ENCODE measurements around the gene ZNF414.

DNA sequence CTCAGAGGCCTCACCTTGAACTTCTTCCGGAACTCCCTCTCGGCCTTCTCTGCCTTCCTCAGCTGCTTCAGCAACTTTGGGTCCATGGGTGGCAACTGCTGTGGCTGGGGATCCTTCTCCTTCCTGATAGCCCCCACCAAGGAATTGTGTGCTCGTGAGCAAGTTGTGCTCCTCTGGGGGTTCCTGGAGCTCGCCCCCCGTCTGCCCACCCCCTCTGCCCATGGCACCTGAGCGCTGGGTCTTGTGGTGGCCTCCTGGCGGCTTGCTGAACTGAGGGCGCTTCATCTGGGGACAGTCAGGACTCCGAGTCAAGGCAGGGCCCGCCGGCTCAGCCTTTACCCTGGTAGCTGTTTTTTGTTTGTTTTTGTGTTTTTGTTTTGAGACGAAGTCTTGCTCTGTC, 23.1 kb downstream of the ZNF414 start:
- no peak for TF ChIP-seq RARB (CRISPR knock-in tag; IDR thresholded peaks at IDR 0.05)
- no peak for TF ChIP-seq POLR2A (IDR thresholded peaks at IDR 0.05; ENCODE audit: low read length)
- TF ChIP-seq RAD21 (conservative IDR thresholded peaks at IDR 0.05 in 1 of 2, IDR thresholded peaks at IDR 0.05 in 1 of 2), result no peak
- TF ChIP-seq, protein P1, sequence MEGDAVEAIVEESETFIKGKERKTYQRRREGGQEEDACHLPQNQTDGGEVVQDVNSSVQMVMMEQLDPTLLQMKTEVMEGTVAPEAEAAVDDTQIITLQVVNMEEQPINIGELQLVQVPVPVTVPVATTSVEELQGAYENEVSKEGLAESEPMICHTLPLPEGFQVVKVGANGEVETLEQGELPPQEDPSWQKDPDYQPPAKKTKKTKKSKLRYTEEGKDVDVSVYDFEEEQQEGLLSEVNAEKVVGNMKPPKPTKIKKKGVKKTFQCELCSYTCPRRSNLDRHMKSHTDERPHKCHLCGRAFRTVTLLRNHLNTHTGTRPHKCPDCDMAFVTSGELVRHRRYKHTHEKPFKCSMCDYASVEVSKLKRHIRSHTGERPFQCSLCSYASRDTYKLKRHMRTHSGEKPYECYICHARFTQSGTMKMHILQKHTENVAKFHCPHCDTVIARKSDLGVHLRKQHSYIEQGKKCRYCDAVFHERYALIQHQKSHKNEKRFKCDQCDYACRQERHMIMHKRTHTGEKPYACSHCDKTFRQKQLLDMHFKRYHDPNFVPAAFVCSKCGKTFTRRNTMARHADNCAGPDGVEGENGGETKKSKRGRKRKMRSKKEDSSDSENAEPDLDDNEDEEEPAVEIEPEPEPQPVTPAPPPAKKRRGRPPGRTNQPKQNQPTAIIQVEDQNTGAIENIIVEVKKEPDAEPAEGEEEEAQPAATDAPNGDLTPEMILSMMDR (IDR thresholded peaks at IDR 0.05), result no peak
- no peak for TF ChIP-seq NFE2L2 (conservative IDR thresholded peaks at IDR 0.05; ENCODE audit: low read length)
- TF ChIP-seq ESRRA (IDR thresholded peaks at IDR 0.05; ENCODE audit: borderline replicate concordance, low read length), result no peak
- no peak for TF ChIP-seq PHF8 (IDR thresholded peaks at IDR 0.05; ENCODE audit: borderline replicate concordance, low read depth)
- no peak for TF ChIP-seq JUNB (IDR thresholded peaks at IDR 0.05)
- TF ChIP-seq CBX8 (IDR thresholded peaks at IDR 0.05), result no peak
- no peak for TF ChIP-seq TP53 (CRISPR knock-in tag; IDR thresholded peaks at IDR 0.05)
- TF ChIP-seq, protein P2, sequence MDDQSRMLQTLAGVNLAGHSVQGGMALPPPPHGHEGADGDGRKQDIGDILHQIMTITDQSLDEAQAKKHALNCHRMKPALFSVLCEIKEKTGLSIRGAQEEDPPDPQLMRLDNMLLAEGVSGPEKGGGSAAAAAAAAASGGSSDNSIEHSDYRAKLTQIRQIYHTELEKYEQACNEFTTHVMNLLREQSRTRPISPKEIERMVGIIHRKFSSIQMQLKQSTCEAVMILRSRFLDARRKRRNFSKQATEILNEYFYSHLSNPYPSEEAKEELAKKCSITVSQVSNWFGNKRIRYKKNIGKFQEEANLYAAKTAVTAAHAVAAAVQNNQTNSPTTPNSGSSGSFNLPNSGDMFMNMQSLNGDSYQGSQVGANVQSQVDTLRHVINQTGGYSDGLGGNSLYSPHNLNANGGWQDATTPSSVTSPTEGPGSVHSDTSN (IDR thresholded peaks at IDR 0.05), result no peak

All from A549 (cell line).